Measurements from ENCODE around the gene IL6R.
A peak's percentile ranks its signal among the peaks of the same experiment; 100 is the strongest.

Gene IL6R

DNA sequence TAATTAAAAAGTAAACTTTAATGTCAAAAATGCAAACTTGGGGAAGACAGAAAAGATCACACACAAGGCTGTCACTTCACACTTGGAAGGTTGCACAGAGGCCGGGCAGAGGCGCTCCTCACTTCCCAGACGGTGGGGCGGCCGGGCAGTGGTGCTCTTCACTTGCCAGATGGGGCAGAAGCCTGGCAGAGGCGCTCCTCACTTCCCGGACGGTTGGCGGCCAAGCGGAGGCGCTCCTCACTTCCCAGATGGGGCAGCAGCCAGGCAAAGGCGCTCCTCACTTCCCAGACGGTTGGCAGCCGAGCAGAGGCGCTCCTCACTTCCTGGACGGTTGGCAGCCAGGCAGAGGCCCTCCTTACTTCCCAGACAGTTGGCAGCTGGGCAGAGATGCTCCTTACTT is 25.8 kb upstream of the IL6R start:
- DNase-seq (ENCODE audit: low spot score): no peak
- in situ Hi-C loops (cut with MboI; ENCODE audit: low sequenced_read_pairs, unreplicated experiment): no loop called here
- TF ChIP-seq, protein P1, sequence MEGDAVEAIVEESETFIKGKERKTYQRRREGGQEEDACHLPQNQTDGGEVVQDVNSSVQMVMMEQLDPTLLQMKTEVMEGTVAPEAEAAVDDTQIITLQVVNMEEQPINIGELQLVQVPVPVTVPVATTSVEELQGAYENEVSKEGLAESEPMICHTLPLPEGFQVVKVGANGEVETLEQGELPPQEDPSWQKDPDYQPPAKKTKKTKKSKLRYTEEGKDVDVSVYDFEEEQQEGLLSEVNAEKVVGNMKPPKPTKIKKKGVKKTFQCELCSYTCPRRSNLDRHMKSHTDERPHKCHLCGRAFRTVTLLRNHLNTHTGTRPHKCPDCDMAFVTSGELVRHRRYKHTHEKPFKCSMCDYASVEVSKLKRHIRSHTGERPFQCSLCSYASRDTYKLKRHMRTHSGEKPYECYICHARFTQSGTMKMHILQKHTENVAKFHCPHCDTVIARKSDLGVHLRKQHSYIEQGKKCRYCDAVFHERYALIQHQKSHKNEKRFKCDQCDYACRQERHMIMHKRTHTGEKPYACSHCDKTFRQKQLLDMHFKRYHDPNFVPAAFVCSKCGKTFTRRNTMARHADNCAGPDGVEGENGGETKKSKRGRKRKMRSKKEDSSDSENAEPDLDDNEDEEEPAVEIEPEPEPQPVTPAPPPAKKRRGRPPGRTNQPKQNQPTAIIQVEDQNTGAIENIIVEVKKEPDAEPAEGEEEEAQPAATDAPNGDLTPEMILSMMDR (IDR thresholded peaks at IDR 0.05; ENCODE audit: borderline replicate concordance, control extremely low read depth, extremely low read depth, insufficient read depth, missing control alignments): no peak

DNA sequence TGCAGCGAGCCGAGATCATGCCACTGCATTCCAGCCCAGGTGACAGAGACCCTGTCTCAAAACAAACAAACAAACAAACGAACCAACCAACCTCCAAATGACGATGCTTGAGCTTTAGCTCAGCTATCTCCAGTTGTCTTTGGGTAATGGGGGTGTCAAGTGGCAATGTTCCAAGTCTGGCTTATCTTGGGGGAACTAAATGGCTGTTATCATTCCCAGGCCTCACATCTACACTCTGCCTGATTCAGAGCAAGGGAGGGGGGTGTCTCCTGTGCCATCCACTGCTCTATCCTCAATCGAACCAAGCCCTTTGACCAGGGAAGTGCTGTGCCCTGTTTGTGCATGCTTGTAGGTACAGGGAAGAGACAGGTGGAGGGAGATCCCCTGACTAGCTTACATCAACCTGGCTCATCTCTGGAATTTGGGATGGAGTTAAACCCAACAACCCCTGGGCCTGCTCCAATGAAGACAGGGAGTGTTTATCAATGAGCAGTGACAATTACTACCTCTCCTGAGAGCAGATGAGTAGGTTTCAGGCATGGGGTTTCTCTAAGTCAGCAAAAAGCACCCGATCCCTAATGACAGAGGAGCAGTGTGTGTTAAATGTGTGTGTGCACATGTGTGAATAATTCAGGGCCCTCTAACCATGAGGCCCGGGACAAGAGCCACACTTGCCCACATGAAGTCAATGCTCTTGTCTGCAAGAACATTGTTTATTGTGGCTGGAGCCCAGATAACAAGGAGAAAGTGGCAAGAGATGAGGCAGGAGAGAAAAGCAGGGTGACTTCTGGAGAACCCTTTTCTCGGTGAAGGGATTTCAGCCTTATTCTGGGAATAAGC is 20.3 kb upstream of the IL6R start:
- in situ Hi-C loops (cut with MboI; ENCODE audit: low sequenced_read_pairs, unreplicated experiment): no loop called here
- TF ChIP-seq, protein P1 (IDR thresholded peaks at IDR 0.05; ENCODE audit: borderline replicate concordance, control extremely low read depth, extremely low read depth, insufficient read depth, missing control alignments): no peak

DNA sequence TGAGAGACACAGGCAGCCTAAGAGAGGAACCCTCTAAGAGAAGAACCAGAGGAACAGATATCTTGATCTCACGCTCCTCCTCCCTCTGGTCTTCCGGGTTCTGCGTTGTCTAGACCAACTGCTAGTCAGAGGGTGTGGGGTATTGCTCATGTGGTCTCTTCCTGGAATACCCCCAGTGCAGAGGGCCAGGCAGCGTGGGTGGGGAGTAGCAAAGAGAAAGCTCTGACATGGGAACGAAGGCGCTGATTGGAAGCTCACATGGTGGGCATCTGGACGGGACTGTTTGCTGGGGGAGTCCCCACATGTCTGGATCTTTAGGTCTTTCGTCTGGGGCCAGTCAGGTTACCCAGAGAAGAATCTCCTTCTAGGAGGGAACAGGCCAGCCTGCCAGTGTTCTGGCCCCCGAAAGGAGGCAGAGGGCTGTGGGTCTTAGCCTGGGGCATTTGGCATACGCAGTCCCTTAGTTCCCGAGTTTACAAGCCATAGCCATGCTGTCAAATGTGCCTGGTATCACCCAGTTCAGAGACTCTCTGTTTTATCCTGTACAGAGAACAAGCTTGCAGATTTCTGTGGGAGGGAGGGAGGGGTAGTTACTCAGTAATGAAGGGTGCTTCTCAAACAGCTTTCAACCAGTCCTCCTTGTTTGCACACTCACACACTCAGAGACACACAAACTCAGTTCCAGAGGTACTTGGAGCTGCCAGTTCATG is 18.3 kb upstream of the IL6R start:
- in situ Hi-C loops (cut with MboI; ENCODE audit: low sequenced_read_pairs, unreplicated experiment): no loop called here

More for the DNA sequence above, 20.3 kb upstream of the IL6R start:
- no peak for DNase-seq (ENCODE audit: low spot score)

DNA sequence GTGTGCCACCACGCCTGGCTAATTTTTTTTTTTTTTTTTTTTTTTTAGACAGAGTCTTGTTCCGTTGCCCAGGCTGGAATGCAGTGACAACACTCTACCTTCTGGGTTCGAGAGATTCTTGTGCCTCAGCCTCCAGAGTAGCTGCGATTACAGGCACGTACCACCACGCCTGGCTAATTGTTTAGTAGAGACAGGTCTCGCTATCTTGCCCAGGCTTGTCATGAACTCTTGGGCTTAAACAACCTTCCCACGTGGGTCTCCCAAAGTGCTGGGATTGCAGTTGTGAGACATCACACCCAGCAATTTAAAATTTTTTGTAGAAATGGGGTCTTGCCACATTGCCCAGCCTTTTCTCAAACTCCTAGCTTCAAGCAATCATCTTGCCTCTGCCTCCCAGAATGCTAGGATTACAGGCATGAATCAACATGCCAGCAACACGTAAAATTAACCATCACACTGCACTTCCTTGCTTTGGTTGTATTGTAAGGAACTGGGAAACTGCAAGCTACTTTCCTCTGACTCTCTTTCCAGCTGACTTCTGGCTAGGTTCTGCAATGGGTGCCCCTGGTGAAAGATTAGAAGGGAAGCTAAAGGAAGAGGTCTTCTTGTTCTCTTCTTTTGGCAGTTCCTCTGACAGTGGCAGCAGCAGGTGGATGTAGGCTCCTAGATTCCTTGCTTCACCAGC is 13.9 kb upstream of the IL6R start:
- no peak for DNase-seq (ENCODE audit: low spot score)
- in situ Hi-C loops (cut with MboI; ENCODE audit: low sequenced_read_pairs, unreplicated experiment): no loop called here
- TF ChIP-seq, protein P1 (IDR thresholded peaks at IDR 0.05; ENCODE audit: borderline replicate concordance, control extremely low read depth, extremely low read depth, insufficient read depth, missing control alignments): no peak

More for the DNA sequence above, 18.3 kb upstream of the IL6R start:
- TF ChIP-seq, protein P1 (IDR thresholded peaks at IDR 0.05; ENCODE audit: borderline replicate concordance, control extremely low read depth, extremely low read depth, insufficient read depth, missing control alignments): no peak
- peak; percentile 73 for DNase-seq (ENCODE audit: low spot score)

DNA sequence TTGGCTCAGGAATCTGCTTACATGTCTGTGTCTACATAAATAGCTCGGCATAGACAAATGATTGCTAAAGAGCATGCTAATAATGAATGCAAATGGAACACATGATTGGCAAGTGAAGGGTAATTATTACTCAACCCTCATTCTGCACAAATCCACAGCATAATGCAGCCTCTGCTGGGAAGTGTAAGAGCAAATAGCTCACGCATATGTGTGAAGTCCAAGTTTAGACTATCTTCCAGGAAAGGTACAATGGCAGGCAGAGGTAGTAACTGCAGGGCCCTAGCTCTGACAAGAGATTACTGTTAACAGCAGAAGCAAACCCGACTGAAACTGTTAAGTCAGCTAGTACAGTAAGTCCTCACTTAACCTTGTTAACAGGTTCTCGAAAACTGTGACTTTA is 7.0 kb upstream of the IL6R start:
- DNase-seq (ENCODE audit: low spot score): no peak
- TF ChIP-seq, protein P1 (IDR thresholded peaks at IDR 0.05; ENCODE audit: borderline replicate concordance, control extremely low read depth, extremely low read depth, insufficient read depth, missing control alignments): no peak
- in situ Hi-C loops (cut with MboI; ENCODE audit: low sequenced_read_pairs, unreplicated experiment): no loop called here

DNA sequence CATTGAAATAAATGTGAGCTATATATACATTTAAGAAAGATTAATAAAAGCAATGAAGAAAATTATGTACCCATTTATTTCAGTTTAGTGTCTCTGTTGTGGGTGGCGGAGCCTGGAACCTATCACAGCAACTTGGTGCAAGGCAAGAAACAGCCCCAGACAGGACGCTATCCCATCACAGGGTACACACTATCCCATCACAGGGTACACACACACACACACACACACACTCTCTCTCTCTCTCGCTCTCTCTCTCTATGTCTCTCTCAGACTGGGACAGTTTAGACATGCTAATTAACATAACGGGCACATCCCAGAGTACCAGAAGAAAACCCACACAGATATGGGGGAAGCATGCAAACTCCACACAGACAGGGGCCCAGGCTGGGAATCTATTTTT is 6.5 kb upstream of the IL6R start:
- DNase-seq (ENCODE audit: low spot score): no peak
- in situ Hi-C loops (cut with MboI; ENCODE audit: low sequenced_read_pairs, unreplicated experiment): no loop called here
- TF ChIP-seq, protein P1 (IDR thresholded peaks at IDR 0.05; ENCODE audit: borderline replicate concordance, control extremely low read depth, extremely low read depth, insufficient read depth, missing control alignments): no peak
